Subcutaneous abdominal adipose tissue (tissue), 5 donors: ENCODE data around the gene SLC13A3.

Source experiments
- H3K27ac ChIP-seq: one replicate; pipeline ENCODE4 v1.7.0; 2013; ENCODE audit warnings: low read depth, mild to moderate bottlenecking, inconsistent platforms, low read length, moderate library complexity
- H3K27me3 ChIP-seq, 5 donors: one replicate each; pipeline ENCODE4 v1.7.0; 2013; ENCODE audit warnings: low read length in 5 of 5, inconsistent platforms in 1 of 5; ENCODE audit not compliant: control insufficient read depth in 5 of 5, insufficient read depth in 4 of 5
- H3K36me3 ChIP-seq, 5 donors: one replicate each; pipeline ENCODE4 v1.7.0; 2013; ENCODE audit warnings: low read length in 5 of 5; ENCODE audit not compliant: control insufficient read depth in 5 of 5, insufficient read depth in 5 of 5
- H3K4me1 ChIP-seq, 5 donors: one replicate each; pipeline ENCODE4 v1.7.0; 2013; ENCODE audit warnings: low read length in 5 of 5, mild to moderate bottlenecking in 3 of 5, moderate library complexity in 1 of 5; ENCODE audit not compliant: control insufficient read depth in 5 of 5, insufficient read depth in 5 of 5
- H3K4me3 ChIP-seq, 5 donors: one replicate each; pipeline ENCODE4 v1.7.0; 2013; ENCODE audit warnings: low read length in 5 of 5, low read depth in 1 of 5
- H3K9ac ChIP-seq, 5 donors: one replicate each; pipeline ENCODE4 v1.7.0; 2013; ENCODE audit warnings: low read length in 5 of 5, mild to moderate bottlenecking in 4 of 5, moderate library complexity in 3 of 5
- H3K9me3 ChIP-seq, 5 donors: one replicate each; pipeline ENCODE4 v1.7.0; 2013; ENCODE audit warnings: low read length in 5 of 5; ENCODE audit not compliant: control insufficient read depth in 5 of 5
- donor health status: healthy.
- donor health status: healthy.
- donor health status: healthy.
- donor health status: healthy.
- donor health status: healthy.

Gene SLC13A3

DNA sequence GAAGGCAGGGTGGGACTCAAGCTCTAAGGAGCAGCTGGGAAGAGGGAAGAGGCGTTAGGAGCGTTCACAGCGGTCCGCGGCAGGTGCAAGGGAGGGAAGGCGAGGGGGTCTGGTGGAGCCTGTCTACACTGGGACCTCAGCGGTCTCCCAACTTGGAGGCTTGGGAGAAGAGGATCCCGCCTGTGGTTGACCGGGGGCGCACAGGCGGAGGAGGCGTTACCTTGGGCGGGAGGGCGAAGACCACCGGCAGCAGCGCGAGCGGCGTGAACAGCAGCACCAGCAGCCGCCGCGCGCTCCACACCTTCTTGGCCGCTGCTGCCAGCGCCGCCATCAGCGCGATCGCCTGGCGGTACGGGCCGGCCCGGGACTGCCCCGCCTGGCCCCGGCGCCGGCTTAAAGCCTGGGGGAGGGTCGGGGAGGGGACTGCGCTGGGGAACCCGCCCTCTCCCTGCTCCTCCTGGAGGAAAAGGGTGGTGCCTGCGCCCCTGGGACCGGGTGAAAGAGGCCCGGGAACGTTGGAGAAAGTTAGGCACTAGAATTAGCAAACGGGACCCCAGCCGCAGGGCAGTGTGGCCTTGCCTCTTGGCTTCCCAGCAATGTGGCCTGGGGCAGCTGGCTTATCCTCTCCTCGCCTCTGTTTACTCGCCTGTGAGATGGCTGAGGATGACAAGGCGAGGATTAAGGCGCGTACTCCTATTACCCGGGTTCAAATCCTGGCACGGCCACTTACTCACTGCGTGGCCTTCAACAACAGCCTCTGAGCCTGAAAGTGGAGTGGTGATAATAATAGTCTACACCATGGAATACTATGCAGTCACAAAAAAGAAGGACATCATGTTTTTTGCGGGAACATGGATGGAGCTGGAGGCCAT is at the start of gene SLC13A3:
TSS of gene SLC13A3 (minus strand) at position 369 of the 872 bp plus-strand sequence. CDS start at position 331, 38 bp downstream.
- Histone ChIP-seq H3K9ac (no peak within 1 kb of the TSS), H3K27ac (no peak within 1 kb of the TSS), H3K9me3 (peaks cover 0 to 3% (median 0%) of the 10 kb centered on the region in 5 donors), H3K4me1 (peaks cover 0 to 6% (median 0%) of the 10 kb centered on the region in 5 donors), H3K4me3 (no peak within 1 kb of the TSS), H3K27me3 (peaks cover 9 to 17% (median 13%) of the 10 kb centered on the region in 5 donors), H3K36me3 (no peaks in the 10 kb centered on the region)

DNA sequence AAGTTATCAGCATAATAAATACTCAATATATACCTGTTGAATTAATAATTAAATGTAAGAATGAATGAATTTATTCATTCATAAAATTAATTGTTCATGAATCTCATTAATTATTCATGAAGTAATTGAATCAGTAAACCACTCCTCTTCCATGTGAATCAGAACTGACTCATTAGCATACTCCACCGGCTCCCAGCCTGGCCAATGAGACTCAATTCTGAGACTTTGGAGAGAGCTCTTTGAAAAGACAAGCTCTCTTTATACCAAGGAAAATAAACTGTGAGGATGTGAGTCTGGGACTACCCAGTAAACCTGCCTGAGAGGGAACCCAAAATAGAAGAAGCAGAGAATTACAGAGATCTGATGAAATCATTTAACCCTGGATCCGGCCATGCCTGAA is 49.8 kb upstream of the SLC13A3 start:
- H3K9me3 ChIP-seq = peaks cover 0 to 5% (median 3%) of the 10 kb centered on the region in 5 donors
- H3K4me3 ChIP-seq = no peak overlapping the region
- H3K4me1 ChIP-seq = no peaks in the 10 kb centered on the region
- no peaks in the 10 kb centered on the region for H3K36me3 ChIP-seq
- H3K27ac ChIP-seq = no peak overlapping the region
- H3K27me3 ChIP-seq = peaks cover 0 to 10% (median 6%) of the 10 kb centered on the region in 5 donors
- H3K9ac ChIP-seq = no peak overlapping the region

DNA sequence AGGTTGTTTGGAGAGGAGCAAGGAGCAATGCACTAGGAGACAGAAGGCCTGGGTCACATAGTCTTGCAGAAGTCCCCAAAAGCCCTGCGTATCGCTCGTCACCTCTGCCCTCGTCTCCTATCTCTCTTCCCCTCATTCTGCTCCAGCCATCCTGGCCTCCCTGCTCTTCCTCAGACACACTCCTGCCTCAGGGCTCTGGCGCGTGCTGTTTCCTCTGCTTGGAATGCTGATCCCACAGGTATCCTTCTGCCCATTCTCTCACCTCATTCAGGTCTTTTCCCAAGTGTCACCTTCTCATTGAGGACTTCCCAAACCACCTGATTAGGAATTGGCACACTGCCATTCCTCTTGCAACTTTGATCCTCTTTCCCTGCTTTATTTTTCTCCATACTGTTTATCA is 49.2 kb upstream of the SLC13A3 start:
- Histone ChIP-seq H3K4me1 (no peaks in the 10 kb centered on the region), H3K9ac (no peak overlapping the region), H3K27me3 (peaks cover 0 to 10% (median 6%) of the 10 kb centered on the region in 5 donors), H3K4me3 (no peak overlapping the region), H3K27ac (no peak overlapping the region), H3K9me3 (peaks cover 0 to 5% (median 3%) of the 10 kb centered on the region in 5 donors), H3K36me3 (no peaks in the 10 kb centered on the region)

- H3K36me3 ChIP-seq = no peaks in the 10 kb centered on the region
- no peak overlapping the region for H3K27ac ChIP-seq
- peaks cover 0 to 10% (median 6%) of the 10 kb centered on the region in 5 donors for H3K27me3 ChIP-seq
- peaks cover 0 to 5% (median 3%) of the 10 kb centered on the region in 5 donors for H3K9me3 ChIP-seq
- no peak overlapping the region for H3K9ac ChIP-seq
- no peaks in the 10 kb centered on the region for H3K4me1 ChIP-seq
- no peak overlapping the region for H3K4me3 ChIP-seq
Measured at GRCh38 chr20:46699651-46700359, 48.5 kb upstream of the SLC13A3 start.

DNA sequence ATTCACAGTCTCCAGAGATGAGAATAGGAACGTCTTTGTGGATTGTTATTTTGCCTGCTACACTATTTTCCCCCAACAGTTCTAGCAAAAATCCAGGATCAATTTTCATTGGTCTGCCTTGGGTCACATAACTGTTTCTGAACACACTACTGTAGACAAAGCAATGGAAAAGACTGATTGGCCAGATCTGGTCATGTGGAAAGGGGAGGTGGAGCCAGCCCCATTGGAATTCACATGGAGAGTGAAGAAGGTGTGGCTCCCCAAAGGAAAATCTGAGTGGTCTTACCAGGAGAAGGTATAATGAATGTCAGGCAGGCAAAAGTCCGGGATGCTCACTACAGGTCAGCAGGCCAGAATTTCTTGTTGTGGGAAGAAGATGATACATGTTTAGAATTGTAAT is 47.5 kb upstream of the SLC13A3 start:
- H3K9ac ChIP-seq = no peak overlapping the region
- peaks cover 0 to 5% (median 3%) of the 10 kb centered on the region in 5 donors for H3K9me3 ChIP-seq
- H3K27ac ChIP-seq = no peak overlapping the region
- no peaks in the 10 kb centered on the region for H3K36me3 ChIP-seq
- H3K27me3 ChIP-seq = peaks cover 0 to 10% (median 6%) of the 10 kb centered on the region in 5 donors
- H3K4me1 ChIP-seq = peaks cover 0 to 5% (median 0%) of the 10 kb centered on the region in 5 donors
- H3K4me3 ChIP-seq = no peak overlapping the region

GRCh38 chr20:46696791-46697279 is 45.6 kb upstream of the SLC13A3 start:
- no peak overlapping the region for H3K9ac ChIP-seq
- no peak overlapping the region for H3K4me3 ChIP-seq
- H3K4me1 ChIP-seq = peaks cover 0 to 5% (median 0%) of the 10 kb centered on the region in 5 donors
- H3K9me3 ChIP-seq = peaks cover 0 to 5% (median 3%) of the 10 kb centered on the region in 5 donors
- peaks cover 0 to 10% (median 6%) of the 10 kb centered on the region in 5 donors for H3K27me3 ChIP-seq
- H3K27ac ChIP-seq = no peak overlapping the region
- no peaks in the 10 kb centered on the region for H3K36me3 ChIP-seq

DNA sequence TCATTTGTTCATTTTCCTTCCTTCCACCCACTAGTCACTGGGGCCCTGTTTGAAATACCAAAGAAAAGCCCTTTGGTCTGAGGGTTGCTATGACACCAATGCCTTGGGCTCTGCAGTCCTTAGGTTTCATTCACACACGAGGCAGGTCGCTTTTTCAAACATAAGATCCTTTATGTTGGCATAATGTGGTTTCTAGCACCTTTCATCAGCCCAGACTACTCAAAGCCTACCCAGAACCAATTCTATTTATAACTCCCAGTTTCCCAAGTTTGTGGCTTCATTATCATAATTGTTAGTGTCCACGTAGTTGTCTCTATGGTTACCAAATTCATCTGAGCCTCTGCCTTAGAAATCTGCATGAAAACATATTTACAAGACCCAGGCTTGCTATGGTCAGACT is 44.6 kb upstream of the SLC13A3 start:
- no peaks in the 10 kb centered on the region for H3K36me3 ChIP-seq
- no peak overlapping the region for H3K4me3 ChIP-seq
- H3K9ac ChIP-seq = no peak overlapping the region
- H3K27me3 ChIP-seq = peaks cover 0 to 10% (median 6%) of the 10 kb centered on the region in 5 donors
- H3K9me3 ChIP-seq = peaks cover 0 to 5% (median 3%) of the 10 kb centered on the region in 5 donors
- H3K4me1 ChIP-seq = peaks cover 0 to 5% (median 0%) of the 10 kb centered on the region in 5 donors
- no peak overlapping the region for H3K27ac ChIP-seq

GRCh38 chr20:46694484-46694883 is 43.2 kb upstream of the SLC13A3 start:
- H3K27ac ChIP-seq = no peak overlapping the region
- peaks cover 0 to 6% (median 0%) of the 10 kb centered on the region in 5 donors for H3K27me3 ChIP-seq
- no peak overlapping the region for H3K9ac ChIP-seq
- no peak overlapping the region for H3K4me3 ChIP-seq
- H3K4me1 ChIP-seq = peaks cover 0 to 5% (median 3%) of the 10 kb centered on the region in 5 donors
- peaks cover 0 to 2% (median under 1%) of the 10 kb centered on the region in 5 donors for H3K9me3 ChIP-seq
- no peaks in the 10 kb centered on the region for H3K36me3 ChIP-seq

DNA sequence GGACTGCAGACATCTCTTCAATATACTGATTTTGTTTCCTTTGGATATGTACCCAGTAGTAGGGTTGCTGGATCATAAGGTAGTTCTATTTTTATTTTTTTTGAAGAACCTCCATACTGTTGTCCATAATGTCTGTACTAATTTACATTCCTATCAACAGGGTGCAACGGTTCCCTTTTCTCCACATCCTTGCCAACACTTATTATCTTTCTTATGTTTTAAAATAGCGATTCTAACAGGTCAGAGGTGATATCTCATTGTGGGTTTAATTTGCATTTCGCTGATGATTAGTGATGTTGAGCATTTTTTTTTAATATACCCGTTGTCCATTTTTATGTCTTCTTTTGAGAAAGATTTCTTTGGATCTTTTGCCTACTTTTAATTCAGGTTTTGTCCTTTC is 39.9 kb upstream of the SLC13A3 start:
- no peak overlapping the region for H3K27ac ChIP-seq
- peaks cover 5 to 21% (median 19%) of the 10 kb centered on the region in 5 donors for H3K4me1 ChIP-seq
- peaks cover 5 to 7% (median 7%) of the 10 kb centered on the region in 5 donors for H3K36me3 ChIP-seq
- H3K27me3 ChIP-seq = no peaks in the 10 kb centered on the region
- no peak overlapping the region for H3K9ac ChIP-seq
- H3K4me3 ChIP-seq = no peak overlapping the region
- no peaks in the 10 kb centered on the region for H3K9me3 ChIP-seq
